NCI-H2081 (cell line): ENCODE measurements around the gene RAB23.

ENCODE experiments used
- DNase-seq, 2 experiments: peaks; one replicate each; lab custom pipeline; 2025; lab: John Stamatoyannopoulos, UW

RAB23 gene

GRCh38 chr6:57242505-57242904 lies 20.4 kb upstream of the RAB23 start:
- DNase-seq: no peak

GRCh38 chr6:57226221-57226620 lies 4.1 kb upstream of the RAB23 start:
- peak; percentile 22 to 63 for DNase-seq

GRCh38 chr6:57224769-57225515 lies 2.8 kb upstream of the RAB23 start:
- no peak for DNase-seq

GRCh38 chr6:57222743-57223077 lies 603 bp upstream of the RAB23 start:
- DNase-seq: no peak

GRCh38 chr6:57221191-57221935 lies 744 bp downstream of the RAB23 start:
- DNase-seq: peak; percentile 51 to 63

- no peak for DNase-seq
Observed at GRCh38 chr6:57220083-57220703, 1.9 kb downstream of the RAB23 start.

GRCh38 chr6:57217270-57217669 lies 4.8 kb downstream of the RAB23 start:
- DNase-seq: no peak

GRCh38 chr6:57216235-57217101 lies 5.6 kb downstream of the RAB23 start:
- no peak for DNase-seq

- no peak for DNase-seq
Observed at GRCh38 chr6:57215260-57215659, 6.8 kb downstream of the RAB23 start.

GRCh38 chr6:57210060-57210459 lies 12.0 kb downstream of the RAB23 start:
- DNase-seq: no peak

- DNase-seq: no peak
Observed at GRCh38 chr6:57209030-57209429, 13.1 kb downstream of the RAB23 start.

GRCh38 chr6:57207872-57208271 lies 14.2 kb downstream of the RAB23 start:
- DNase-seq: no peak

- no peak for DNase-seq
Observed at GRCh38 chr6:57207141-57207540, 15.0 kb downstream of the RAB23 start.

GRCh38 chr6:57205550-57206328 lies 16.4 kb downstream of the RAB23 start:
- no peak for DNase-seq

- DNase-seq: no peak
Observed at GRCh38 chr6:57201718-57202117, 20.4 kb downstream of the RAB23 start.

GRCh38 chr6:57198926-57199636 lies 23.0 kb downstream of the RAB23 start:
- DNase-seq: no peak

- DNase-seq: no peak
Observed at GRCh38 chr6:57195457-57195856, 26.6 kb downstream of the RAB23 start.

GRCh38 chr6:57193177-57193576 lies 28.9 kb downstream of the RAB23 start:
- DNase-seq: no peak

- DNase-seq: no peak
Observed at GRCh38 chr6:57190140-57190539, 32.0 kb downstream of the RAB23 start.

- no peak for DNase-seq
Observed at GRCh38 chr6:57183336-57183735, 38.8 kb downstream of the RAB23 start.

- DNase-seq: no peak
Observed at GRCh38 chr6:57182017-57182432, 40.1 kb downstream of the RAB23 start.
